A673 (cell line): Measurements from ENCODE around the gene CHST9. TPM values are rescaled to one million over a fixed set of nuclear protein-coding genes. Genes with fewer than 3 reads are reported as not detected.

Experiments
- BruUV-seq: library from RNA; stranded (reverse); fragments of 400-500 nt; replicated peaks from 2 replicates; lab custom pipeline; 2021; lab: Mats Ljungman, UMichigan
- CTCF ChIA-PET: fragments of 300-600 bp; sonication (Branson Sonifier 250); formaldehyde crosslinking; loops from one replicate; lab custom pipeline; 2022; ENCODE audit warnings: antibody characterized with exemption; lab: Charles Lee
- POLR2A ChIA-PET: fragments of 300-600 bp; sonication (Branson Sonifier 250); formaldehyde crosslinking; loops from one replicate; lab custom pipeline; 2022; ENCODE audit warnings: antibody characterized with exemption; ENCODE audit not compliant: low non-redundant PET; lab: Charles Lee
- DNase-seq: peaks from one replicate; pipeline ENCODE4 v3.0.0-alpha.2; 2015; ENCODE audit warnings: low spot score
- H3K27ac ChIP-seq: fragments of 200-600 bp; sonication (generic); 2 replicates; pipeline ENCODE4 v1.5.1; 2016; ENCODE audit warnings: mixed run types, low read depth, mild to moderate bottlenecking, mixed read lengths, antibody characterized with exemption, low read length; ENCODE audit not compliant: poor library complexity, severe bottlenecking
- H3K27me3 ChIP-seq: fragments of 200-600 bp; sonication (generic); replicated peaks from 2 replicates; pipeline ENCODE4 v1.6.1; 2017; ENCODE audit warnings: mixed run types, low read depth, mild to moderate bottlenecking, mixed read lengths, antibody characterized with exemption, low read length; ENCODE audit not compliant: insufficient read depth, poor library complexity
- H3K36me3 ChIP-seq: fragments of 200-600 bp; sonication (generic); 2 replicates; pipeline ENCODE4 v1.6.1; 2016; ENCODE audit warnings: mixed run types, mild to moderate bottlenecking, mixed read lengths, antibody characterized with exemption, low read length; ENCODE audit not compliant: insufficient read depth, poor library complexity, severe bottlenecking
- H3K4me1 ChIP-seq: fragments of 200-600 bp; sonication (generic); 2 replicates; pipeline ENCODE4 v1.6.1; 2017; ENCODE audit warnings: mixed run types, mild to moderate bottlenecking, mixed read lengths, antibody characterized with exemption, low read length; ENCODE audit not compliant: insufficient read depth, poor library complexity, severe bottlenecking
- H3K4me3 ChIP-seq: fragments of 200-600 bp; sonication (generic); 2 replicates; pipeline ENCODE4 v1.5.1; 2016; ENCODE audit warnings: low read depth, mixed run types, mild to moderate bottlenecking, mixed read lengths, low read length; ENCODE audit not compliant: poor library complexity, severe bottlenecking
- H3K9me3 ChIP-seq: fragments of 200-600 bp; sonication (generic); 2 replicates; pipeline ENCODE4 v1.6.1; 2016; ENCODE audit warnings: mixed run types, low read depth, mild to moderate bottlenecking, mixed read lengths, antibody characterized with exemption, low read length; ENCODE audit not compliant: poor library complexity, severe bottlenecking
- CTCF ChIP-seq: fragments of 300-800, 200-600 bp; sonication (generic); conservative IDR thresholded peaks from 2 replicates; pipeline ENCODE4 v1.5.1; 2017; ENCODE audit warnings: low read depth, mild to moderate bottlenecking, antibody characterized with exemption, low read length, moderate library complexity, mixed read lengths
- EZH2 ChIP-seq: fragments of 200-600 bp; sonication (generic); IDR thresholded peaks from 2 replicates; pipeline ENCODE4 v1.6.1; 2017; ENCODE audit warnings: borderline replicate concordance, low read depth, mild to moderate bottlenecking, mixed read lengths, antibody characterized with exemption, low read length; ENCODE audit not compliant: poor library complexity, severe bottlenecking
- intact Hi-C: fragments of 100-400 bp; cut with micrococcal nuclease; formaldehyde crosslinking; loops from one replicate; pipeline ENCODE4 v1.10.0; 2022; ENCODE audit not compliant: unreplicated experiment
- total RNA-seq: library from RNA; stranded (reverse); gene quantifications from 2 replicates; pipeline ENCODE4 v1.2.3, GENCODE V29; 2021

CHST9 gene
- total RNA-seq, 1 experiment from 2014 or later: not detected

GRCh38 chr18:27141876-27142275, 43.2 kb downstream of the CHST9 start:
- ChIA-PET CTCF (no interaction called here), POLR2A (no interaction called here)
- H3K36me3 ChIP-seq: no peaks in the 10 kb centered on the region
- H3K27ac ChIP-seq: no peak overlapping the region
- no TSS peak for BruUV-seq
- no peak for DNase-seq
- H3K9me3 ChIP-seq: no peaks in the 10 kb centered on the region
- intact Hi-C loops: no loop called here
- H3K27me3 ChIP-seq: no peaks in the 10 kb centered on the region
- TF ChIP-seq CTCF (no peak), EZH2 (no peak)
- H3K4me3 ChIP-seq: no peak overlapping the region
- no peaks in the 10 kb centered on the region for H3K4me1 ChIP-seq

- Histone ChIP-seq H3K4me1 (no peaks in the 10 kb centered on the region), H3K27ac (no peak overlapping the region), H3K36me3 (no peaks in the 10 kb centered on the region), H3K9me3 (no peaks in the 10 kb centered on the region), H3K4me3 (no peak overlapping the region), H3K27me3 (no peaks in the 10 kb centered on the region)
- no TSS peak for BruUV-seq
- no peak for DNase-seq
- intact Hi-C loops: no loop called here
- ChIA-PET POLR2A (no interaction called here), CTCF (no interaction called here)
- TF ChIP-seq CTCF (no peak), EZH2 (no peak)
These were observed 47.0 kb downstream of the CHST9 start for GRCh38 chr18:27138079-27138478.

GRCh38 chr18:27136208-27136535, 48.9 kb downstream of the CHST9 start:
- POLR2A ChIA-PET: no interaction called here
- Histone ChIP-seq H3K4me3 (no peak overlapping the region), H3K27me3 (no peaks in the 10 kb centered on the region), H3K9me3 (no peaks in the 10 kb centered on the region), H3K4me1 (no peaks in the 10 kb centered on the region), H3K27ac (no peak overlapping the region), H3K36me3 (no peaks in the 10 kb centered on the region)
- TF ChIP-seq EZH2 (no peak), CTCF (no peak)
- DNase-seq: no peak
- BruUV-seq: no TSS peak
- intact Hi-C loops: no loop called here
- CTCF ChIA-PET: no interaction called here
